Fibroblast of lung (primary cell): ENCODE data around the gene ULK2. TPM values are rescaled to one million over a fixed set of nuclear protein-coding genes. Genes with fewer than 3 reads are reported as not detected.

Source experiments
- DNase-seq, 2 donors: peaks; one replicate each; pipeline versions ENCODE4 v3.0.0 to v3.0.0-alpha.2; 2010; ENCODE audit warnings: low read depth in 2 of 2
- H2AFZ ChIP-seq: 2 replicates; pipeline ENCODE4 v1.5.1; 2012; ENCODE audit warnings: low read length, control low read depth, inconsistent platforms
- H3K27ac ChIP-seq: 2 replicates; pipeline ENCODE4 v1.5.1; 2011; ENCODE audit warnings: low read length, control low read depth; ENCODE audit not compliant: insufficient read depth
- H3K27me3 ChIP-seq: 2 replicates; pipeline ENCODE4 v1.5.1; 2011; ENCODE audit warnings: mild to moderate bottlenecking, low read length; ENCODE audit not compliant: control insufficient read depth, insufficient read depth
- H3K36me3 ChIP-seq: 2 replicates; pipeline ENCODE4 v1.5.1; 2011; ENCODE audit warnings: low read length; ENCODE audit not compliant: control insufficient read depth, insufficient read depth
- H3K4me1 ChIP-seq: 2 replicates; pipeline ENCODE4 v1.5.1; 2011; ENCODE audit warnings: low read length; ENCODE audit not compliant: control insufficient read depth, insufficient read depth; ENCODE audit errors: extremely low read depth
- H3K4me2 ChIP-seq: 2 replicates; pipeline ENCODE4 v1.5.1; 2011; ENCODE audit warnings: low read length, control low read depth; ENCODE audit not compliant: insufficient read depth; ENCODE audit errors: extremely low read depth
- H3K4me3 ChIP-seq, 4 experiments: fragments of 200-600 bp in 1 of 4; sonication (generic) in 1 of 4; replicated peaks in 1 of 4; 2 replicates each; pipeline ENCODE4 v1.5.1; 2011 to 2016; ENCODE audit warnings: low read length in 4 of 4, low read depth in 3 of 4, mild to moderate bottlenecking in 3 of 4, control low read depth in 2 of 4, inconsistent platforms in 1 of 4, mixed read lengths in 1 of 4; ENCODE audit not compliant: insufficient read depth in 1 of 4; ENCODE audit errors: control extremely low read depth in 1 of 4
- H3K79me2 ChIP-seq: 2 replicates; pipeline ENCODE4 v1.5.1; 2012; ENCODE audit warnings: mild to moderate bottlenecking, low read length, inconsistent platforms; ENCODE audit not compliant: control insufficient read depth, insufficient read depth
- H3K9ac ChIP-seq: 2 replicates; pipeline ENCODE4 v1.5.1; 2011; ENCODE audit warnings: mild to moderate bottlenecking, low read length, control low read depth; ENCODE audit not compliant: insufficient read depth
- H3K9me3 ChIP-seq: 2 replicates; pipeline ENCODE4 v1.5.1; 2012; ENCODE audit warnings: low read depth, low read length; ENCODE audit not compliant: control insufficient read depth, insufficient read depth
- H4K20me1 ChIP-seq: 2 replicates; pipeline ENCODE4 v1.5.1; 2011; ENCODE audit warnings: low read length; ENCODE audit not compliant: control insufficient read depth, insufficient read depth; ENCODE audit errors: extremely low read depth
- EZH2 ChIP-seq: IDR thresholded peaks from 2 replicates; pipeline ENCODE4 v1.5.1; 2012; ENCODE audit warnings: low read length, control low read depth, mild to moderate bottlenecking; ENCODE audit errors: missing control alignments
- polyA plus RNA-seq, 2 donors: library from polyadenylated mRNA; depleted of rRNA in 1 of 2; stranded (reverse) in 1 of 2; unstranded in 1 of 2; fragments of >200 nt; gene quantifications; 2 replicates each; pipeline ENCODE4 v1.2.1, GENCODE V29; 2011 to 2012; ENCODE audit warnings: missing spikeins in 1 of 2
- total RNA-seq: library from RNA; depleted of rRNA; stranded (reverse); fragments of >200 nt; gene quantifications from 2 replicates; pipeline ENCODE4 v1.2.1, GENCODE V29; 2014
- TF ChIP-seq, protein P1 (sequence below), 2 donors: IDR thresholded peaks in 1 of 2; conservative IDR thresholded peaks in 1 of 2; 1 replicate in 1 of 2; 2 replicates in 1 of 2; pipeline ENCODE4 v1.5.1; 2011 to 2012; ENCODE audit warnings: low read length in 2 of 2, control low read depth in 1 of 2, inconsistent platforms in 1 of 2, low read depth in 1 of 2, mild to moderate bottlenecking in 1 of 2

ULK2 gene
- total and polyA plus RNA-seq, 2 donors (not counting 1 experiment from before 2014, with no cell fraction given): 20.0 to 46.1 TPM

DNA sequence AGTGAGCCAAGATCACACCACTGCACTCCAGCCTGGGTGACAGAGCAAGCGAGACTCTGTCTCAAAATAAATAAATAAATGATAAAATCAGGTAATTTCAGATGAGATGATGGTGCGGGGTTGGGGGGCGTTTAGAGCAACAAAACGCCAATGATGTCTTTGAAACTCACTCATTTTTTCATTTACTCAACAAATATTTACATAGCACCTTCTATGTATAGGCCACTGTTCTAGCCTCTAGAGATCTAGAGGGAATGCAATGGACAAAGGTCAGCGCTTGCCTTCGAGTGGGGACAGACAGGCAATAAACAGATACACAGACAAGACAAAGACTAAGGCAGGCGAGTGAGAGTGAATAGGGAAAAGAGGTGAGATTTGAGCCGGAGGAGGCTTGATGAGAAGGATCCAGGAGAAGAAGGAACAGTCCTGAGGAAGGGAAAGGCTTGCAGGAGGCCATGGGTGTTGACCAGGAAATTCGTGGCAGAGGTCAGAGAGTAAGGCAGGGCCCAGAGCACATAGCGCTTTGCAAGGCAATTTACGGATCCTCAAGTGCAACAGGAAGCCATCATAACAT, 133.7 kb downstream of the ULK2 start:
- Histone ChIP-seq H3K79me2 (no peaks in the 10 kb centered on the region), H3K27me3 (no peaks in the 10 kb centered on the region), H3K9me3 (no peaks in the 10 kb centered on the region), H3K9ac (no peak overlapping the region), H2AFZ (no peak overlapping the region), H3K4me1 (no peaks in the 10 kb centered on the region), H3K4me2 (no peak overlapping the region), H3K36me3 (no peaks in the 10 kb centered on the region), H3K4me3 (no peak overlapping the region), H4K20me1 (no peaks in the 10 kb centered on the region), H3K27ac (no peak overlapping the region)
- no peak for DNase-seq
- no peak for TF ChIP-seq EZH2
- TF ChIP-seq, protein P1, sequence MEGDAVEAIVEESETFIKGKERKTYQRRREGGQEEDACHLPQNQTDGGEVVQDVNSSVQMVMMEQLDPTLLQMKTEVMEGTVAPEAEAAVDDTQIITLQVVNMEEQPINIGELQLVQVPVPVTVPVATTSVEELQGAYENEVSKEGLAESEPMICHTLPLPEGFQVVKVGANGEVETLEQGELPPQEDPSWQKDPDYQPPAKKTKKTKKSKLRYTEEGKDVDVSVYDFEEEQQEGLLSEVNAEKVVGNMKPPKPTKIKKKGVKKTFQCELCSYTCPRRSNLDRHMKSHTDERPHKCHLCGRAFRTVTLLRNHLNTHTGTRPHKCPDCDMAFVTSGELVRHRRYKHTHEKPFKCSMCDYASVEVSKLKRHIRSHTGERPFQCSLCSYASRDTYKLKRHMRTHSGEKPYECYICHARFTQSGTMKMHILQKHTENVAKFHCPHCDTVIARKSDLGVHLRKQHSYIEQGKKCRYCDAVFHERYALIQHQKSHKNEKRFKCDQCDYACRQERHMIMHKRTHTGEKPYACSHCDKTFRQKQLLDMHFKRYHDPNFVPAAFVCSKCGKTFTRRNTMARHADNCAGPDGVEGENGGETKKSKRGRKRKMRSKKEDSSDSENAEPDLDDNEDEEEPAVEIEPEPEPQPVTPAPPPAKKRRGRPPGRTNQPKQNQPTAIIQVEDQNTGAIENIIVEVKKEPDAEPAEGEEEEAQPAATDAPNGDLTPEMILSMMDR (conservative IDR thresholded peaks at IDR 0.05 in 1 of 2, IDR thresholded peaks at IDR 0.05 in 1 of 2; ENCODE audit: low read depth in 1 of 2, low read length in 2 of 2): no peak

DNA sequence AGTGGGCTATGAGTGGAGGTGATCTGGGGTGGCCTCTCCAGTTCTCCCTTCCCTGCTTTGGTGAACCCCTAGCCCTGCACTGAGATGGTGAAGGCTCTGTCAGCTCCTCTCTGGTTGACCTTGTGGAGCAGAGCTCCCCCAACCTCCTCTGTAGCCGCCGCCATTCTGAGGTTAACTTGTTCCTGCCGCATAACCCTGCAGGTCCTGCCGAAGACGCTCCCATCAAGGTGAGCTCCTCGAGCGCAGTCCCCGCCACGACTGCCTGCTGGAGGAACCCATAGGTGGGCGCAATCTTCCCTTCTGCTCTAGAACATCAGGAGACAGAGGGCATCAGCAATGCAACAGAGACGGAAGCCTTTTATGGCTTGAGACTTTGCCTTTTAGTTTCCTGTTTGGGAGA, 136.1 kb downstream of the ULK2 start:
- Histone ChIP-seq H3K27me3 (no peaks in the 10 kb centered on the region), H3K9ac (no peak overlapping the region), H3K27ac (no peak overlapping the region), H3K79me2 (no peaks in the 10 kb centered on the region), H2AFZ (no peak overlapping the region), H3K4me2 (no peak overlapping the region), H4K20me1 (no peaks in the 10 kb centered on the region), H3K9me3 (no peaks in the 10 kb centered on the region), H3K4me3 (no peak overlapping the region), H3K36me3 (no peaks in the 10 kb centered on the region), H3K4me1 (peaks cover 9% of the 10 kb centered on the region)
- no peak for TF ChIP-seq EZH2
- TF ChIP-seq, protein P1 (conservative IDR thresholded peaks at IDR 0.05 in 1 of 2, IDR thresholded peaks at IDR 0.05 in 1 of 2; ENCODE audit: low read depth in 1 of 2, low read length in 2 of 2): no peak
- DNase-seq: no peak

DNA sequence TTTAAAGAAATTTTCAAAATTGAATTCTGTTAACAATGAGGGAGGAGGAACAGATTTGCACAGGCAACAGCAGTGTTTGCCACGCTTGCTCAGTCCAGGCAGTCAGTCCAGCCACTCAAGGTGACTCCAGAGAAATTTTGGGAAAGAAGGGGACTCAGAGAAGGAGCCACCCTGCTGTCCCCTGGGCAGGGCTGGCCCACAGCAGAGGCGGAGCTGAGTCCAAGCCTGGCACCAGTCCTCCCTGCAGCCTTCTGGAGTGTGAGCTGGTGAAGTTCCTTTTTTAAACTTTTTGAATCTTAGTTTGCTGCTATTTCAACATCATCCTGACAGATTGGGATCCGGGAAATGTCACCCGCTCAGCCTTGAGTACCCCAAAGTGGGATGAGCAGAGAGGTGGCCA, 136.9 kb downstream of the ULK2 start:
- H3K9ac ChIP-seq: no peak overlapping the region
- TF ChIP-seq, protein P1 (conservative IDR thresholded peaks at IDR 0.05 in 1 of 2, IDR thresholded peaks at IDR 0.05 in 1 of 2; ENCODE audit: low read depth in 1 of 2, low read length in 2 of 2): no peak
- TF ChIP-seq EZH2: no peak
- no peak overlapping the region for H3K27ac ChIP-seq
- H3K4me1 ChIP-seq: peaks cover 9% of the 10 kb centered on the region
- H4K20me1 ChIP-seq: no peaks in the 10 kb centered on the region
- H3K4me2 ChIP-seq: no peak overlapping the region
- H3K4me3 ChIP-seq: no peak overlapping the region
- DNase-seq: no peak
- no peaks in the 10 kb centered on the region for H3K79me2 ChIP-seq
- no peaks in the 10 kb centered on the region for H3K27me3 ChIP-seq
- H3K36me3 ChIP-seq: no peaks in the 10 kb centered on the region
- H3K9me3 ChIP-seq: no peaks in the 10 kb centered on the region
- no peak overlapping the region for H2AFZ ChIP-seq
